ENCODE results near the gene NCR2. TPM values are rescaled to one million over a fixed set of nuclear protein-coding genes. Genes with fewer than 3 reads are reported as not detected.

NCR2 gene
- total RNA-seq, 4 donors from 2014 or later = 0.26 TPM; not detected in 3

- H3K4me1 ChIP-seq = no peaks in the 10 kb centered on the region
- H3K27me3 ChIP-seq = peaks cover 0 to 78% (median 0%) of the 10 kb centered on the region in 4 donors
- TF ChIP-seq, protein P1, sequence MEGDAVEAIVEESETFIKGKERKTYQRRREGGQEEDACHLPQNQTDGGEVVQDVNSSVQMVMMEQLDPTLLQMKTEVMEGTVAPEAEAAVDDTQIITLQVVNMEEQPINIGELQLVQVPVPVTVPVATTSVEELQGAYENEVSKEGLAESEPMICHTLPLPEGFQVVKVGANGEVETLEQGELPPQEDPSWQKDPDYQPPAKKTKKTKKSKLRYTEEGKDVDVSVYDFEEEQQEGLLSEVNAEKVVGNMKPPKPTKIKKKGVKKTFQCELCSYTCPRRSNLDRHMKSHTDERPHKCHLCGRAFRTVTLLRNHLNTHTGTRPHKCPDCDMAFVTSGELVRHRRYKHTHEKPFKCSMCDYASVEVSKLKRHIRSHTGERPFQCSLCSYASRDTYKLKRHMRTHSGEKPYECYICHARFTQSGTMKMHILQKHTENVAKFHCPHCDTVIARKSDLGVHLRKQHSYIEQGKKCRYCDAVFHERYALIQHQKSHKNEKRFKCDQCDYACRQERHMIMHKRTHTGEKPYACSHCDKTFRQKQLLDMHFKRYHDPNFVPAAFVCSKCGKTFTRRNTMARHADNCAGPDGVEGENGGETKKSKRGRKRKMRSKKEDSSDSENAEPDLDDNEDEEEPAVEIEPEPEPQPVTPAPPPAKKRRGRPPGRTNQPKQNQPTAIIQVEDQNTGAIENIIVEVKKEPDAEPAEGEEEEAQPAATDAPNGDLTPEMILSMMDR (IDR thresholded peaks at IDR 0.05) = no peak
- no peak for TF ChIP-seq POLR2A (IDR thresholded peaks at IDR 0.05)
- H3K9me3 ChIP-seq = peaks cover 0 to 8% (median 4%) of the 10 kb centered on the region in 3 donors
- no peak overlapping the region for H3K27ac ChIP-seq
- 96 to 97% methylated on average over 2 of the region's 2 CpGs for WGBS, 2 donors
- no peak overlapping the region for H3K4me3 ChIP-seq
- DNase-seq = no peak
- intact Hi-C loops (cut with DNase I) = no loop called here
- no peaks in the 10 kb centered on the region for H3K36me3 ChIP-seq
Measured at GRCh38 chr6:41348934-41349333, 13.5 kb downstream of the NCR2 start.

DNA sequence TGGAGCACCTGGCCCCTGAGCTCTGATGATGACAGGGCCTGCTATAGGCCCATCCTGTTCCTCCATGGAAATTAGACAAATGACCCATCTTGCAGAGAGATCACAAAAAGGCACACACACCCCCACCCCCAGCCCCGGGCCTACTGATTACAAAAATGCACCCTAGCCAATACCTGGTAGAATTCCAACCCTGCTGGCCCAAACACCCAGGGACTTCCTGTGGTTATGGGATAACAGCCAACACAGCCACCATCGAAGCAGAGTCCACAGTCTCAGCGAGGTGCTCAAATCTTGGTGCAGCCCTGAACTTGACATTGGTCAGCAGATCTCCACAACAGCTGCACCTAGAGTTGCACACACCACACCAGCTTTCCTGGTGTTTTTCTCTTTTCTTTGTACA lies 17.0 kb downstream of the NCR2 start:
- intact Hi-C loops (cut with DNase I) = no loop called here
- no peaks in the 10 kb centered on the region for H3K36me3 ChIP-seq
- H3K4me1 ChIP-seq = no peaks in the 10 kb centered on the region
- H3K9me3 ChIP-seq = peaks cover 0 to 8% (median 4%) of the 10 kb centered on the region in 3 donors
- TF ChIP-seq POLR2A (IDR thresholded peaks at IDR 0.05) = no peak
- TF ChIP-seq, protein P1 (IDR thresholded peaks at IDR 0.05) = no peak
- H3K27ac ChIP-seq = no peak overlapping the region
- WGBS, 2 donors = 35 to 60% methylated on average over 3 of the region's 3 CpGs
- peaks cover 0 to 74% (median 0%) of the 10 kb centered on the region in 4 donors for H3K27me3 ChIP-seq
- H3K4me3 ChIP-seq = no peak overlapping the region
- DNase-seq = no peak

- Histone ChIP-seq H3K4me3 (no peak overlapping the region), H3K27ac (no peak overlapping the region), H3K36me3 (no peaks in the 10 kb centered on the region), H3K27me3 (peaks cover 0 to 72% (median 0%) of the 10 kb centered on the region in 4 donors), H3K9me3 (peaks cover 0 to 8% (median 4%) of the 10 kb centered on the region in 3 donors), H3K4me1 (no peaks in the 10 kb centered on the region)
- no peak for DNase-seq
- intact Hi-C loops (cut with DNase I) = no loop called here
- TF ChIP-seq, protein P1 (IDR thresholded peaks at IDR 0.05) = no peak
- no peak for TF ChIP-seq POLR2A (IDR thresholded peaks at IDR 0.05)
- WGBS, 2 donors = 75 to 93% methylated on average over 1 to 3 of the region's 3 CpGs
Measured at GRCh38 chr6:41352907-41353306, 17.5 kb downstream of the NCR2 start.

DNA sequence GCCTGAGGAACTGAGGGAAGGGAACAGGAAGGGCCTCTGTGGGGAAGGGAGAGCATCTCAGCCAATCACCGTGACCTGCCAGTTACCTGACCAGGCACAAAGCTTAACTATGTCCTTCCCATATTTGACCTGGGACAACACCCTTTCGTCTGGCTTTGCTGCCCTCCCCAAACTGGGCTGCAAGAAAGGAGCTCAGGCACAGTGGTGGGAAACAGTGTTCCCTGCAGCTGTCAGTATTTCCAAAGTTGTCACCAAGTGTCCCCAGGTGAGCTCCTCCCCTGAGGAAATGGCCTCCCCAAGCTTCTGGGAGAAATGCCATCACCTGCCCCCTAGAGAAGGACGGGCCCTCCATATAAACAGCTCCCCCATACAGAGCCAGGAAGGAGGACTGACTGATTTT lies 17.9 kb downstream of the NCR2 start:
- DNase-seq = no peak

GRCh38 chr6:41355952-41356351 lies 20.5 kb downstream of the NCR2 start:
- intact Hi-C loops (cut with DNase I) = no loop called here
- no peak overlapping the region for H3K4me3 ChIP-seq
- peaks cover 0 to 14% (median 12%) of the 10 kb centered on the region in 3 donors for H3K9me3 ChIP-seq
- H3K27ac ChIP-seq = no peak overlapping the region
- no peak for DNase-seq
- H3K27me3 ChIP-seq = peaks cover 0 to 61% (median 0%) of the 10 kb centered on the region in 4 donors
- no peak for TF ChIP-seq POLR2A (IDR thresholded peaks at IDR 0.05)
- no peaks in the 10 kb centered on the region for H3K4me1 ChIP-seq
- no peaks in the 10 kb centered on the region for H3K36me3 ChIP-seq
- 48 to 65% methylated on average over 4 of the region's 4 CpGs for WGBS, 2 donors

More for the DNA sequence above, 17.9 kb downstream of the NCR2 start:
- peaks cover 0 to 69% (median 0%) of the 10 kb centered on the region in 4 donors for H3K27me3 ChIP-seq
- TF ChIP-seq POLR2A (IDR thresholded peaks at IDR 0.05) = no peak
- TF ChIP-seq, protein P1 (IDR thresholded peaks at IDR 0.05) = no peak
- peaks cover 0 to 4% (median 2%) of the 10 kb centered on the region in 3 donors for H3K9me3 ChIP-seq
- H3K27ac ChIP-seq = no peak overlapping the region
- 40 to 67% methylated on average over 1 to 2 of the region's 3 CpGs for WGBS, 2 donors
- H3K4me1 ChIP-seq = no peaks in the 10 kb centered on the region
- H3K36me3 ChIP-seq = no peaks in the 10 kb centered on the region
- intact Hi-C loops (cut with DNase I) = no loop called here
- no peak overlapping the region for H3K4me3 ChIP-seq

GRCh38 chr6:41356825-41357224 lies 21.4 kb downstream of the NCR2 start:
- DNase-seq = no peak
- no peaks in the 10 kb centered on the region for H3K36me3 ChIP-seq
- peaks cover 0 to 61% (median 0%) of the 10 kb centered on the region in 4 donors for H3K27me3 ChIP-seq
- H3K4me1 ChIP-seq = no peaks in the 10 kb centered on the region
- no peak for TF ChIP-seq POLR2A (IDR thresholded peaks at IDR 0.05)
- TF ChIP-seq, protein P1 (IDR thresholded peaks at IDR 0.05) = no peak
- no peak overlapping the region for H3K4me3 ChIP-seq
- 72 to 80% methylated on average over 3 of the region's 3 CpGs for WGBS, 2 donors
- no peak overlapping the region for H3K27ac ChIP-seq
- peaks cover 0 to 23% (median 12%) of the 10 kb centered on the region in 3 donors for H3K9me3 ChIP-seq
- intact Hi-C loops (cut with DNase I) = no loop called here

Measured in esophagus squamous epithelium (tissue), 5 donors.